GM12878 (cell line): ENCODE measurements around the gene COX15. TPM values are rescaled to one million over a fixed set of nuclear protein-coding genes. Genes with fewer than 3 reads are reported as not detected.
A peak's percentile ranks its signal among the peaks of the same experiment; 100 is the strongest.

ENCODE experiments used
- ATF7 ChIP-seq: fragments of 450-650 bp; IDR thresholded peaks from 2 replicates; pipeline ENCODE4 v1.6.1; 2016; ENCODE audit warnings: low read depth, mild to moderate bottlenecking
- CBX5 ChIP-seq: sonication (generic); IDR thresholded peaks from 2 replicates; pipeline ENCODE4 v1.6.1; 2016; ENCODE audit warnings: low read depth, moderate library complexity, mild to moderate bottlenecking, inconsistent platforms
- CHD2 ChIP-seq: IDR thresholded peaks from 2 replicates; pipeline ENCODE4 v1.6.1; 2011; ENCODE audit warnings: low read depth, low read length, improper control_type of control experiment, borderline replicate concordance
- CREB1 ChIP-seq: IDR thresholded peaks from 2 replicates; pipeline ENCODE4 v1.6.1; 2012; ENCODE audit warnings: low read depth, mild to moderate bottlenecking, inconsistent platforms
- ESRRA ChIP-seq: IDR thresholded peaks from 2 replicates; pipeline ENCODE4 v1.6.1; 2012; ENCODE audit warnings: mild to moderate bottlenecking, low read length, improper control_type of control experiment
- GABPA ChIP-seq: IDR thresholded peaks from 2 replicates; pipeline ENCODE4 v1.6.1; 2014; ENCODE audit warnings: antibody characterized with exemption, low read depth, mild to moderate bottlenecking, inconsistent platforms
- IKZF2 ChIP-seq, 2 experiments: fragments of 450-650 bp; IDR thresholded peaks; 2 replicates each; pipeline ENCODE4 v1.6.1; 2017; ENCODE audit warnings: mild to moderate bottlenecking in 2 of 2, moderate library complexity in 2 of 2
- JUND ChIP-seq: IDR thresholded peaks from 2 replicates; pipeline ENCODE4 v1.6.1; 2012; ENCODE audit warnings: low read depth, mild to moderate bottlenecking, low read length, improper control_type of control experiment, moderate library complexity
- KDM1A ChIP-seq: fragments of 200-600 bp; sonication (generic); IDR thresholded peaks from 2 replicates; pipeline ENCODE4 v1.6.1; 2016; ENCODE audit warnings: borderline replicate concordance
- MAX ChIP-seq: IDR thresholded peaks from 2 replicates; pipeline ENCODE4 v1.6.1; 2012; ENCODE audit warnings: low read depth, low read length, improper control_type of control experiment
- MYB ChIP-seq: fragments of 150-350 bp; IDR thresholded peaks from 2 replicates; pipeline ENCODE4 v1.6.1; 2014; ENCODE audit warnings: mild to moderate bottlenecking, low read depth, low read length, borderline replicate concordance
- RB1 ChIP-seq: fragments of 450-650 bp; formaldehyde crosslinking; IDR thresholded peaks from 2 replicates; pipeline ENCODE4 v1.6.1; 2017; ENCODE audit warnings: mild to moderate bottlenecking, borderline replicate concordance
- TBL1XR1 ChIP-seq: IDR thresholded peaks from 2 replicates; pipeline ENCODE4 v1.6.1; 2012; ENCODE audit warnings: low read depth, low read length, improper control_type of control experiment
- TCF3 ChIP-seq: IDR thresholded peaks from 2 replicates; pipeline ENCODE4 v1.6.1; 2012; ENCODE audit warnings: low read depth, mild to moderate bottlenecking, low read length, borderline replicate concordance; ENCODE audit not compliant: insufficient read depth
- USF1 ChIP-seq: IDR thresholded peaks from 2 replicates; pipeline ENCODE4 v1.6.1; 2011; ENCODE audit warnings: borderline replicate concordance, low read depth, mild to moderate bottlenecking, moderate library complexity, mixed read lengths, low read length; ENCODE audit not compliant: insufficient read depth; ENCODE audit errors: extremely low read length
- WRNIP1 ChIP-seq: IDR thresholded peaks from 2 replicates; pipeline ENCODE4 v1.6.1; 2011; ENCODE audit warnings: low read depth, low read length, improper control_type of control experiment, borderline replicate concordance
- ZNF384 ChIP-seq: IDR thresholded peaks from 2 replicates; pipeline ENCODE4 v1.6.1; 2012; ENCODE audit warnings: low read depth, mild to moderate bottlenecking, low read length, improper control_type of control experiment, borderline replicate concordance
- ZNF622 ChIP-seq: fragments of 450-650 bp; IDR thresholded peaks from 2 replicates; pipeline ENCODE4 v1.6.1; 2017; ENCODE audit warnings: mild to moderate bottlenecking, inconsistent platforms
- polyA plus RNA-seq, 11 experiments: library from polyadenylated mRNA; depleted of rRNA in 4 of 11; unstranded in 6 of 11; stranded (reverse) in 5 of 11; fragments of >200 nt; fragmentation: Nextera tagmentation in 4 of 11; fragmentation: Illumina TruSeq in 1 of 11; extraction: Ambion mirVana in 4 of 11; extraction: Trizol in 1 of 11; gene quantifications; 1 replicate in 1 of 11; 2 replicates in 10 of 11; pipeline versions ENCODE4 v1.2.1 to v1.2.3, GENCODE V29; 2011 to 2016; ENCODE audit warnings: inconsistent platforms in 2 of 11, missing spikeins in 2 of 11, low read depth in 1 of 11
- total RNA-seq, 4 experiments: library from RNA; depleted of rRNA in 3 of 4; stranded (reverse); fragments of >200 nt in 3 of 4; fragmentation: Illumina TruSeq in 1 of 4; extraction: Trizol in 1 of 4; gene quantifications; 2 replicates each; pipeline versions ENCODE4 v1.2.1 to v1.2.3, GENCODE V29; 2013 to 2021
- TF ChIP-seq, protein P1 (sequence below): fragments of 450-650 bp; IDR thresholded peaks from 2 replicates; pipeline ENCODE4 v1.6.1; 2016; ENCODE audit warnings: mild to moderate bottlenecking, moderate library complexity, borderline replicate concordance
- TF ChIP-seq, protein P2 (sequence below): IDR thresholded peaks from 2 replicates; pipeline ENCODE4 v1.6.1; 2012; ENCODE audit warnings: low read length, inconsistent platforms
- TF ChIP-seq, protein P3 (sequence below): fragments of 450-650 bp; IDR thresholded peaks from 2 replicates; pipeline ENCODE4 v1.6.1; 2016; ENCODE audit warnings: mild to moderate bottlenecking

COX15 gene
- total and polyA plus RNA-seq, 10 of the 15 experiments (the other 5 are each of a cell fraction or from before 2014, with no cell fraction given) = 30.2 to 50.7 (median 38.3) TPM

- peak; percentile 79; the same call in 1 of the 2 replicates for TF ChIP-seq RB1
- 0 out of 2 replicates have a peak, but pooled peaks have one; percentile 21 for TF ChIP-seq CHD2
- TF ChIP-seq, protein P1, sequence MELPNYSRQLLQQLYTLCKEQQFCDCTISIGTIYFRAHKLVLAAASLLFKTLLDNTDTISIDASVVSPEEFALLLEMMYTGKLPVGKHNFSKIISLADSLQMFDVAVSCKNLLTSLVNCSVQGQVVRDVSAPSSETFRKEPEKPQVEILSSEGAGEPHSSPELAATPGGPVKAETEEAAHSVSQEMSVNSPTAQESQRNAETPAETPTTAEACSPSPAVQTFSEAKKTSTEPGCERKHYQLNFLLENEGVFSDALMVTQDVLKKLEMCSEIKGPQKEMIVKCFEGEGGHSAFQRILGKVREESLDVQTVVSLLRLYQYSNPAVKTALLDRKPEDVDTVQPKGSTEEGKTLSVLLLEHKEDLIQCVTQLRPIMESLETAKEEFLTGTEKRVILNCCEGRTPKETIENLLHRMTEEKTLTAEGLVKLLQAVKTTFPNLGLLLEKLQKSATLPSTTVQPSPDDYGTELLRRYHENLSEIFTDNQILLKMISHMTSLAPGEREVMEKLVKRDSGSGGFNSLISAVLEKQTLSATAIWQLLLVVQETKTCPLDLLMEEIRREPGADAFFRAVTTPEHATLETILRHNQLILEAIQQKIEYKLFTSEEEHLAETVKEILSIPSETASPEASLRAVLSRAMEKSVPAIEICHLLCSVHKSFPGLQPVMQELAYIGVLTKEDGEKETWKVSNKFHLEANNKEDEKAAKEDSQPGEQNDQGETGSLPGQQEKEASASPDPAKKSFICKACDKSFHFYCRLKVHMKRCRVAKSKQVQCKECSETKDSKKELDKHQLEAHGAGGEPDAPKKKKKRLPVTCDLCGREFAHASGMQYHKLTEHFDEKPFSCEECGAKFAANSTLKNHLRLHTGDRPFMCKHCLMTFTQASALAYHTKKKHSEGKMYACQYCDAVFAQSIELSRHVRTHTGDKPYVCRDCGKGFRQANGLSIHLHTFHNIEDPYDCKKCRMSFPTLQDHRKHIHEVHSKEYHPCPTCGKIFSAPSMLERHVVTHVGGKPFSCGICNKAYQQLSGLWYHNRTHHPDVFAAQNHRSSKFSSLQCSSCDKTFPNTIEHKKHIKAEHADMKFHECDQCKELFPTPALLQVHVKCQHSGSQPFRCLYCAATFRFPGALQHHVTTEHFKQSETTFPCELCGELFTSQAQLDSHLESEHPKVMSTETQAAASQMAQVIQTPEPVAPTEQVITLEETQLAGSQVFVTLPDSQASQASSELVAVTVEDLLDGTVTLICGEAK = peak; percentile 91
- TF ChIP-seq ZNF384 = no peak
- TF ChIP-seq CBX5 = no peak
- TF ChIP-seq ZNF622 = no peak
- no peak for TF ChIP-seq KDM1A
- TF ChIP-seq WRNIP1 = no peak
- peak; percentile 50 to 72; a peak in 1 of 4 replicates for TF ChIP-seq IKZF2 (IDR thresholded peaks at IDR 0.05)
- TF ChIP-seq MAX = peak; percentile 28; the same call in 1 of the 2 replicates
- TF ChIP-seq MYB = no peak
- 0 out of 2 replicates have a peak, but pooled peaks have one; percentile 21 for TF ChIP-seq ATF7
- peak; percentile 89 for TF ChIP-seq GABPA
- TF ChIP-seq ESRRA = no peak
- TF ChIP-seq JUND = no peak
- TF ChIP-seq CREB1 = no peak
- TF ChIP-seq USF1 = no peak
- TF ChIP-seq, protein P2, sequence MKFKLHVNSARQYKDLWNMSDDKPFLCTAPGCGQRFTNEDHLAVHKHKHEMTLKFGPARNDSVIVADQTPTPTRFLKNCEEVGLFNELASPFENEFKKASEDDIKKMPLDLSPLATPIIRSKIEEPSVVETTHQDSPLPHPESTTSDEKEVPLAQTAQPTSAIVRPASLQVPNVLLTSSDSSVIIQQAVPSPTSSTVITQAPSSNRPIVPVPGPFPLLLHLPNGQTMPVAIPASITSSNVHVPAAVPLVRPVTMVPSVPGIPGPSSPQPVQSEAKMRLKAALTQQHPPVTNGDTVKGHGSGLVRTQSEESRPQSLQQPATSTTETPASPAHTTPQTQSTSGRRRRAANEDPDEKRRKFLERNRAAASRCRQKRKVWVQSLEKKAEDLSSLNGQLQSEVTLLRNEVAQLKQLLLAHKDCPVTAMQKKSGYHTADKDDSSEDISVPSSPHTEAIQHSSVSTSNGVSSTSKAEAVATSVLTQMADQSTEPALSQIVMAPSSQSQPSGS = no peak
- peak; percentile 40; the same call in 1 of the 2 replicates for TF ChIP-seq TBL1XR1
- 0 out of 2 replicates have a peak, but pooled peaks have one; percentile 13 for TF ChIP-seq TCF3
- TF ChIP-seq, protein P3, sequence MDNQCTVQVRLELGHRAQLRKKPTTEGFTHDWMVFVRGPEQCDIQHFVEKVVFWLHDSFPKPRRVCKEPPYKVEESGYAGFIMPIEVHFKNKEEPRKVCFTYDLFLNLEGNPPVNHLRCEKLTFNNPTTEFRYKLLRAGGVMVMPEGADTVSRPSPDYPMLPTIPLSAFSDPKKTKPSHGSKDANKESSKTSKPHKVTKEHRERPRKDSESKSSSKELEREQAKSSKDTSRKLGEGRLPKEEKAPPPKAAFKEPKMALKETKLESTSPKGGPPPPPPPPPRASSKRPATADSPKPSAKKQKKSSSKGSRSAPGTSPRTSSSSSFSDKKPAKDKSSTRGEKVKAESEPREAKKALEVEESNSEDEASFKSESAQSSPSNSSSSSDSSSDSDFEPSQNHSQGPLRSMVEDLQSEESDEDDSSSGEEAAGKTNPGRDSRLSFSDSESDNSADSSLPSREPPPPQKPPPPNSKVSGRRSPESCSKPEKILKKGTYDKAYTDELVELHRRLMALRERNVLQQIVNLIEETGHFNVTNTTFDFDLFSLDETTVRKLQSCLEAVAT = no peak
These were observed at the start of gene COX15, which contains the start of gene CUTC (continued) for GRCh38 chr10:99732033-99732842.
